ENCODE measurements around the gene MRPL53.

Gene MRPL53

GRCh38 chr2:74500578-74500946 is 28.1 kb upstream of the MRPL53 start:
- no peak for TF ChIP-seq CTCF (IDR thresholded peaks at IDR 0.05; ENCODE audit: borderline replicate concordance, insufficient read depth, low read depth, low read length)
- no peak overlapping the region for H3K4me3 ChIP-seq (ENCODE audit: low read depth, low read length)

GRCh38 chr2:74499940-74500577 is 27.6 kb upstream of the MRPL53 start:
- no peak overlapping the region for H3K4me3 ChIP-seq (ENCODE audit: low read depth, low read length)
- TF ChIP-seq CTCF (IDR thresholded peaks at IDR 0.05; ENCODE audit: borderline replicate concordance, insufficient read depth, low read depth, low read length), result no peak

GRCh38 chr2:74499267-74499939 is 26.9 kb upstream of the MRPL53 start, which contains the start of gene LBX2:
Gene LBX2, minus strand, starts transcription at chr2:74499603. Its CDS starts 66 bp downstream, at chr2:74499537.
- no peak for TF ChIP-seq CTCF (IDR thresholded peaks at IDR 0.05; ENCODE audit: borderline replicate concordance, insufficient read depth, low read depth, low read length)

DNA sequence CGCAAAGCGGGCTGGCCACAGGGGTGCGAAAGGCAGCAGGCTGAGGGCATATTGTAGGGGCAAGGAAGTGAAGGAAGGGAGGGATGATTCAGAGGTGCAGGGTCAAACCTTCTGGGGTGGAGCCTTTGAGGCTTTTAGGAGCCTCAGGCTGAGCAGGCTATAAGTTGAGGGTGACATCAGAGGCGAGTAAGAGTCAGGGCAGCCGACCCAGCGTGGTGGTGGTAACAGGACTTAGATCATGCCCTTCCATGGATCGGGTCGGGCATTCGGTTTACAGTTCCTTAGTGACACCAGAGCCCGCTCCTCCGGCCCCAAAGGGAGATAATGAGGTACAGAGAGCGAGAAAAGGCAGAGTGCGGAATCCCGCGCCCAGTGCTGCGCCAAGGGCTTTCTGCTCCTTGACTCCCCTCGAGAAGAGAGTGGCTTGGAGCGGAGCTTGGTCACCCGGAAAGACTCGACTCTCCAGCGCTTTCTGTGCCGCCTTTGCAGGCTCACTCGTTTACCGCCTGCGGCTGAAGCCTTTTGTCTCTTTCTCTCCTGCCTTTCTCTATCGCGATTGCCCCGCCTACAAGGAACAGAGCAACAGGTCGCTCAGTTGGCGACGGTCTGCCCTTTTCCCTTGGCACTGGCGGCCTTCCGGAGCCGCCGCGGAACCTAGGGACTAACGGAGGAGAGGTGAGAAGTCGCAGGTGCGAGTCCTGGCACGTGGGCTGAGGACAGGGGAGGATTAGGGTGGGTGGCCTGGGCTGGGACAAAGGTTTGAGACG is 26.2 kb upstream of the MRPL53 start:
- peak overlapping the region; percentile 26 for H3K4me3 ChIP-seq (ENCODE audit: low read depth, low read length)
- TF ChIP-seq CTCF (IDR thresholded peaks at IDR 0.05; ENCODE audit: borderline replicate concordance, insufficient read depth, low read depth, low read length), result no peak

More at GRCh38 chr2:74499267-74499939, 26.9 kb upstream of the MRPL53 start, which contains the start of gene LBX2:
- H3K4me3 ChIP-seq (ENCODE audit: low read depth, low read length), result peak within 1 kb of the TSS; percentile 26

DNA sequence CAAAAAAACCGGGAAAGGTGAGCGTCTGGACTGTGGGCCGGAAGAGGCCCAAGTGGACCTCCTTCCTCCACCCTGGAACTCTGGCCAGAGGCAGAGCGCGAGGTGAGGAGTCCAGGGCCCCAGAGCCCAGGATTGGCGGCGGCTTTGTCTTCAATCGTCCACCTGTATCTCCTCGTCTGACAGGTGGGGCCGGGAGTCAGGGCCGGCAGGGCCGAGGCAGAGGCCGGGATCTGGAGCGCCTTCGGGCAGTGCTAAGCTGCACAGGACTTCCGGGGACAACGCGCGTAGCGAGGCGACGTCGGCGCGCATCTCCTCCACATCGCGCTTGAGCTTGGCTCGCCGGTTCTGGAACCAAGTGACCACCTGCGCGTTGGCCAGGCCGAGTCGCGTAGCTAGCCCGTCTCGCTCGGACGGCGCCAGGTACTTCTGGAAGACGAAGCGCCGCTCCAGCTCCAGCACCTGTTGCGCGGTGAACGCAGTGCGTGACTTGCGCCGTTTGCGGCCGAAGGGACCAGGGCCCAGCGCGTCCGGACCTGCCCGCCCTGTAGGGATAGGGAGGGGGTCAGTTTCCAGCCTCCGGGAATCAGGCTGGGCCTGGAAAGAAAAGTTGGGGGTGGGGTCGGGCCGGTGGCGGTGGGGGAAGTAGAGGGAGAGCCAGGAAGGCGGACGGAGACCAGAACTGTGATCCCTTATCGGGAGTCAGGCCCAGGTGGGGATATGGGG is 25.5 kb upstream of the MRPL53 start:
- TF ChIP-seq CTCF (IDR thresholded peaks at IDR 0.05; ENCODE audit: borderline replicate concordance, insufficient read depth, low read depth, low read length), result no peak
- H3K4me3 ChIP-seq (ENCODE audit: low read depth, low read length), result peak overlapping the region; percentile 26

GRCh38 chr2:74496997-74497776 is 24.7 kb upstream of the MRPL53 start:
- no peak overlapping the region for H3K4me3 ChIP-seq (ENCODE audit: low read depth, low read length)
- no peak for TF ChIP-seq CTCF (IDR thresholded peaks at IDR 0.05; ENCODE audit: borderline replicate concordance, insufficient read depth, low read depth, low read length)
